Measurements from ENCODE around the gene PTGFR. TPM values are rescaled to one million over a fixed set of nuclear protein-coding genes. Genes with fewer than 3 reads are reported as not detected.
A peak's percentile ranks its signal among the peaks of the same experiment; 100 is the strongest.

Gene PTGFR
- total RNA-seq, 4 donors from 2014 or later = 1.4 to 3.4 (median 2.0) TPM

- ATAC-seq (no peak), DNase-seq (no peak)
- in situ Hi-C loops (cut with MboI; ENCODE audit: low sequenced_read_pairs in 4 of 4) = no loop called here
- Histone ChIP-seq H3K9me3 (no peaks in the 10 kb centered on the region), H3K27me3 (no peaks in the 10 kb centered on the region), H3K4me3 (no peak overlapping the region), H3K27ac (no peak overlapping the region), H3K4me1 (no peaks in the 10 kb centered on the region), H3K36me3 (no peaks in the 10 kb centered on the region)
- TF ChIP-seq CTCF (IDR thresholded peaks at IDR 0.05 in 4 of 5, conservative IDR thresholded peaks at IDR 0.05 in 1 of 5) (no peak), POLR2A (IDR thresholded peaks at IDR 0.05) (no peak)
- intact Hi-C loops (cut with DNase I; ENCODE audit: low total_unique reads) = no loop called here
Measured at GRCh38 chr1:78570539-78570938, 79.8 kb downstream of the PTGFR start.

DNA sequence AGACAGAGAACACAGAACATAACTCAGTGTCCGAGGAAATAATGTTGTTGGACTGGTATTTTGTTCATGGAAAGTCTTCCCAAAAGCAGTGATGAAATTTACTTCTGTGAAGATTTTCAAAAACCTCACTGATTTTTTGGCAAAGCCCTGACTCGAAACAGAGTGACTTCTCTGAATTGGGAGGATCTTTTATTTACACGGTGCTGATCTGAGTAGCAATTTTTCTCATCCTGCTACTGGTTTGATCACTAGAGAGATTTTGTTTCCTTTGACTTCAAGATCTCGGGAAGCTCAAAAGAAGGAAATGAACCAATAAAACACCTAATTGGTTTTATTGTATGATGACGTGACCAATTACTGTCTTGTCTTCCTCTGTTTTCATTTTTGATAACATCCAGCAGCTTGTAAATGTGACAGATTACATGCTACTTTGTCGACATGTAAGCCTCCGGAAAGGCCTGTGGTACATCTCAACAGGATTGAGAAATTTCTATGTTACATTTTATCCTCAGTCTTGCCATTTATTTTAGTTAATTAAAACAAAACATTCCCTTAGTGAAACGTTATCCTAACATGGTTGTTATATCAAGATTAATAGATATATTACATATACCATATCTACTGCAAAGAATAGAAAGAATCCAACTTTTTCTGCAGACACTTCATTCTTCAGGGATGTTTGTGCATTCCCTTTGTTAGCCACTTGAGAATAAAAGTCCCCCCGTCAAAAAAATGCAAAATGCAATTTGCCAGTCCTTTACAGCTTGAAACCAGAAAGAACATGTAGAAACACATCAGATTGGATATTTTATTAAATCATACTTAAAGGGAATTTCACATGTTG is 86.7 kb downstream of the PTGFR start:
- no peak for TF ChIP-seq CTCF (IDR thresholded peaks at IDR 0.05 in 4 of 5, conservative IDR thresholded peaks at IDR 0.05 in 1 of 5)
- Histone ChIP-seq H3K27me3 (no peaks in the 10 kb centered on the region), H3K27ac (no peak overlapping the region), H3K4me1 (no peaks in the 10 kb centered on the region), H3K4me3 (no peak overlapping the region), H3K36me3 (no peaks in the 10 kb centered on the region), H3K9me3 (no peaks in the 10 kb centered on the region)
- peak in 1 of 2 donors; percentile 23 for ATAC-seq
- in situ Hi-C loops (cut with MboI; ENCODE audit: low sequenced_read_pairs in 4 of 4) (no loop called here), intact Hi-C loops (cut with DNase I; ENCODE audit: low total_unique reads) (no loop called here)
- DNase-seq = no peak

GRCh38 chr1:78586572-78586971 is 95.8 kb downstream of the PTGFR start:
- intact Hi-C loops (cut with DNase I; ENCODE audit: low total_unique reads) (no loop called here), in situ Hi-C loops (cut with MboI; ENCODE audit: low sequenced_read_pairs in 4 of 4) (no loop called here)
- Histone ChIP-seq H3K27me3 (no peaks in the 10 kb centered on the region), H3K36me3 (no peaks in the 10 kb centered on the region), H3K4me1 (no peaks in the 10 kb centered on the region), H3K4me3 (no peak overlapping the region), H3K9me3 (no peaks in the 10 kb centered on the region), H3K27ac (no peak overlapping the region)
- ATAC-seq (no peak), DNase-seq (no peak)
- no peak for TF ChIP-seq POLR2A (IDR thresholded peaks at IDR 0.05)
- no peak for TF ChIP-seq CTCF (IDR thresholded peaks at IDR 0.05 in 4 of 5, conservative IDR thresholded peaks at IDR 0.05 in 1 of 5)

DNA sequence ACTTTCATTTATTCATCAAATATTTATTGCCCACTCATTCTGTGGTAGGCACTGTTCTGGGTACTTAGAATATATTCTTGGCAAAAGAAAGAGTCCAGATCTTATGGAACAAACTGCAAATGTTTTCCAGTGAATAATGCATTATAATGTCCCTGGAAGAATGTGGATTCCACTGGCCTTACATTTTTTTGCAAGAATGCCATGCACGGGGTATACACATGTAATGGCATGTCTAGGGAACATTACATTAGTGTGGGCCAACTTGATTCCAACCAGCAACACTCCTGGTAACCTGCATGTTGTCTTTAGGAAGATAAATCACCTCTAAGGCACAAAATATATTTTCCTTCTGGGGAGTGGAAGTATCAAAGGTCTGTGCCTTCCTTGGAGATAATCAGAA is 96.4 kb downstream of the PTGFR start:
- Histone ChIP-seq H3K27me3 (no peaks in the 10 kb centered on the region), H3K4me1 (no peaks in the 10 kb centered on the region), H3K9me3 (no peaks in the 10 kb centered on the region), H3K27ac (no peak overlapping the region), H3K4me3 (no peak overlapping the region), H3K36me3 (no peaks in the 10 kb centered on the region)
- ATAC-seq = no peak
- in situ Hi-C loops (cut with MboI; ENCODE audit: low sequenced_read_pairs in 4 of 4) (no loop called here), intact Hi-C loops (cut with DNase I; ENCODE audit: low total_unique reads) (no loop called here)
- no peak for DNase-seq
- TF ChIP-seq POLR2A (IDR thresholded peaks at IDR 0.05) (no peak), CTCF (IDR thresholded peaks at IDR 0.05 in 4 of 5, conservative IDR thresholded peaks at IDR 0.05 in 1 of 5) (no peak)

Other genes starting within 250 kb of the PTGFR start
- 1 to 10 TPM; 1.1 to 8.3 (median 4.1) TPM for gene IFI44L, start 129.5 kb downstream of the PTGFR start, total RNA-seq
- 1 to 10 TPM; 2.6 to 3.1 (median 2.8) TPM for gene IFI44, start 158.9 kb downstream of the PTGFR start, total RNA-seq